HG02588 (cell line): ENCODE measurements around the gene PCDHGA3.
A peak's percentile ranks its signal among the peaks of the same experiment; 100 is the strongest.
"Not testable (repeated sequence)": the region's sequence is repeated elsewhere in the genome, so short reads cannot be mapped to it uniquely, and the experiment has no call there.

ENCODE experiments used
- ATAC-seq: cut with Tn5 transposase; IDR thresholded peaks from one replicate; pipeline ENCODE4 v1.9.1; 2021; ENCODE audit warnings: mild to moderate bottlenecking, moderate library complexity; ENCODE audit not compliant: unreplicated experiment

The PCDHGA3 gene

DNA sequence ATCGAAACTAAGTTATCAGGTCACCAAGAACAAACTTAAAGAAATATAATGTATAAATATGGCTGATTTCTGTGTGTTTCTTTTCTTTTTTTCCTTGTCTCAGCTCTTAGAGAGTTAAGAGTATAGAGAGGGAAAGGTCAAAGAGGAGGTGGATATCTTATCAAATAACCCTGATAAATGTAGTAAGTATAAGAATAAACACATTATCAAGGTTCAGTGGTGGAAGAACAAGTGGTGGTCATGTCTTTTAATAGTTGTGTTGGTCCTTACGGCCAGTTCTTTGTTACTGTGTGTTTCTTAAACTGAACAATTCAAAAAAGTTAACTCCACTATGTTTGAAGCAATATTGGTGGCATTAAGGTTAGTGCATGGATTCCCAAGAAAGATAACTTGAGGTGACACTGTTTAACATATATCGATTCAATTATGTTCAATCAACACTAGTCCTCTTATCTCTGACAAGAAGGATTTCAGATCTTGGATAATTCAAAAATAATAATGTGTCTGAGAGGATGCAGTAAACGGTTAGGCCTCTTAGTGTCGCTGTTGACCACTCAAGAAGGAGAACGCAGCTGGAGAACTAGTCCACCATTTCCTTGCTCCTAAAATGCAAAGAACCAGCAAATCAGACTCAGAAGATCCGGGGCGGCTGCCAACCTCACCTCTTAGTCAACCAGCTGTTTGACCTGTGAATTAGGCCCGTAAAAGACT lies at the start of gene PCDHGA3:
Gene PCDHGA3, plus strand, starts transcription at position 588 of the 711 bp plus-strand sequence. CDS start 205 bp downstream, outside the sequence.
- no peak for ATAC-seq

DNA sequence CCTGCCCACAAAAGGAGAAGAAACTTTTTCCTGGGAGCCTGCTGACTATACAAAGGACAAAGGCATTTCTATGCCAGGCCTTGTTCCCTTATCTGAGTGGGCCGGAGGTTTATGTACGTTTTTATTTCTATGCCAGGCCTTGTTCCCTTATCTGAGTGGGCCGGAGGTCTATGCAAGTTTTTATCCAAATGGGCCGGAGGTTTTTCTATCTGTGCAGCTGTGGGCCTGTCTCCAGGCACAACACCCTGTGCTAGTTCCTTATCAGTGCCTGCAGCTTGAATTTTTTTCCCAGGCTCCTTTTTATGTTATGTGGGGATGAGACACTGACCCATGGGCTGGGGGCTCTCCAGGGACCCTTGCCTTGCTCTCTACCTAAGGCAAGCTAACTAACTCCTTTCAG lies 45.3 kb upstream of the PCDHGA3 start:
- no peak for ATAC-seq

DNA sequence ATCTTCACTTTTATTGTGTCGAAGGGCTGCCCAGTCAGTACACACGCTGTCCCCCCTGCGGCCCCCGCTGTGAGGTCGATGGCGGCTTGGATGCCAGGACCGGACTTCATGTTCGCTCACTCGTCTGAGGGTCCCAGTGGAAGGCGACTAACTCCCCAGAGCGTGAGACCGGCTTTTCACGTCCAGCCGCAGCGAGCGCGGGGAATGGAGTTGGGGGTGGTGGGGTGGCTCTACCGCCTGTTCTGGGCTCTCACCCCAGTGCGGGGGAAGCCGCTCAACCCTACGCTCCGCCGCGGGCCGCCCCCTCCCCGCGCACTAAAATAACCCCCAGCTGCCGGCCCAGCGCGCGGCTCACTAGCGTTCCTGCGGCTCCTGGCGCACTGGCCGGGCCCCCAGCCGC lies 39.9 kb upstream of the PCDHGA3 start, which contains the start of gene SLC25A2:
Gene SLC25A2, minus strand, starts transcription at position 294 of the 400 bp plus-strand sequence. Its CDS starts 184 bp downstream, at position 110.
- no peak for ATAC-seq

DNA sequence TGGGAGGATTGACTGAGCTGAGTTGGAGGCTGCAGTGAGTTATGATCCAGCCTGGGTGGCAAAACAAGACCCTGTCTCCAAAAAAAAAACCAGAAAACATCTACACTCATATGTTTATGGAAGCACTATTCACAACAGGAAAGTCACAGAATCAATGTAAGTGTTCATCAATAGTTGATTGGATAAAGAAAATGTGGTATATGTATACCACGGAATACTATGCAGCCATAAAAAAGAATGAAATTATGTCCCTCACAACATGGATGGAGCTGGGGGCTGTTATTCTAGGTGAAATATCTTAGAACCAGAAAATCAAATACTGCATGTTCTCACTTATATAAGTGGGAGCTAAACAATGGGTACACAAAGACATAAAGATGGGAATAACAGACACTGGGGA lies 37.0 kb upstream of the PCDHGA3 start:
- no peak for ATAC-seq

GRCh38 chr5:141313711-141314110 lies 29.9 kb upstream of the PCDHGA3 start:
- no peak for ATAC-seq

DNA sequence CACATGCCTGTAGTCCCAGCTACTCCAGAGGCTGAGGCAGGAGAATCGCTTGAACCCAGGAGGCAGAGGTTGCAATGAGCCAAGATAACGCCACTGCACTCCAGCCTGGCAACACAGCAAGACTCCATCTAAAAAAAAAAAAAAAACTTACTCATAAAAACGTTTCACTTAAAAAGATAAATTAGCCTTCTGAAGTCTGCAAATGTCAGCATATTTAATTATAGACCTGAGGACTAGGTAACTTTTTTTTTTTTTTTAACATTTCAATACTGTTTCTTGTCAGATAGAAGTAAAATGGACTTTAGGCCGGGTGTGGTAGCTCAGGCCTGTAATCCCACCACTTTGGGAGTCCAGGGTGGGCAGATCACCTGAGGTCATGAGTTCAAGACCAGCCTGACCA lies 26.7 kb upstream of the PCDHGA3 start:
- not testable (repeated sequence) for ATAC-seq

DNA sequence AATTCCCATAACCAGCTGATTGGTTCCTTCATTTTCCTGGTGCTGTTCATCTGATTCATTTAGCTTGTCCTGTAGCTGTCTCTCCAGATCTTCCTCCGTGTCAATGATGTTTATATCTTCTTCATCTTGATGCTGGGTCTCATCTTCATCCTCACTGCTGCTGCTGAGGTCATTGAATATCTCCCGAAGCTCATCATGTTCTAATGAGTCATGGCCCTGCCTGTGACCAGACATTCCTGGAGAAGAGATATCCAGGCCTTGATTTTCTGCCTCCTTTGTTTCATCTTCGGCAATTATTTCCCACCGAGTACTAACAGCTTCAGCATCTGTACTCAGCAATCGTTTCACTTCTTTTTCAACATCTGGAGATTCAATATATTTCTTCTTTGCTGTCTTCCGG lies 24.4 kb upstream of the PCDHGA3 start:
- ATAC-seq = no peak

GRCh38 chr5:141319699-141320098 lies 23.9 kb upstream of the PCDHGA3 start:
- ATAC-seq = no peak

DNA sequence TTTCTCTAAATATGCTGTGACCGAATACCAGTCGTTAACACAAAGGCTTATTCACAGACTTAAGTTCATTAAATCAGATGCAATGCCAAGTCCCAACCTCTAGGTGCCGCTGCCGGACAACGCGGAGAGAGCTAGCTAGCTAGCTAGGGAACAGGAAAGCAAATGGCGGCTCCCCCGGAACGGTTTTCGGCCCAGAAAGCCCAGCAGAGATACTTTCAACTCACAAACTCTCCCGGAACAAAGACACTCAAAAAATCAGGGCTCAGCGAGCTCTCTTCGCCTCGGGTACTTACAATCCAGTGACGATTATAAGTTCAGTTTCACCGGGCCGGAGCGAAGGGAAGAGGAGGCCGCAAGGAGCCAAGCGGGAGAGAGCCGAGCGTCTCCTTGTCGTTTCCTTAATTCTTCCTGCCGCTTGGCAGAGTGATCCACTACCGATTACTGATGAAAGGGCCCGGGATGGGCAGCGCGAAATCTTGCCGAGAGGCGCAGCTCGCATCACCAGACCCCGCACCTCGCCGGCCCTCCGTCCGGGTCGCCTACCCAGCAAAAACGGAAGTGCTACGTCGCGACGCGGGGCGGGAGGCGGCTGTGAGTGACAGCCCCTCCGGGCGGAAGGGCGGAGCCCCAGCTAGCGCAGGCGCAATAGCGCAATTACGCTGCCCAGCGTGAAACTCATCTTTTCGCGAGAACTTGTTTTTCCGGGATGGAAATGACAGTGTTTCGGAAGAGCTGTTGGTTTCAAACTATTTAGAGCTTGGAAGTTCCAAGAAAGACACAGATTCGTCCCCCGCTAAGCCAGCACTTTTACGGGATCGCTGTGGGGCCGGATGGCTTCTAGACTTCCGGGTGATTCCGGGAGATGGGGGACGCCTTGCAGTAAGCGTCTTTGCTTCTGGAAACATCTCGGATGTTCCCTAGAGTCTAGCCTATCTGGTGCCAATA lies 23.1 kb upstream of the PCDHGA3 start, which contains the start of gene TAF7:
Gene TAF7, minus strand, starts transcription at position 560 of the 945 bp plus-strand sequence. CDS start 740 bp downstream, outside the sequence.
- peak; percentile 96 for ATAC-seq

DNA sequence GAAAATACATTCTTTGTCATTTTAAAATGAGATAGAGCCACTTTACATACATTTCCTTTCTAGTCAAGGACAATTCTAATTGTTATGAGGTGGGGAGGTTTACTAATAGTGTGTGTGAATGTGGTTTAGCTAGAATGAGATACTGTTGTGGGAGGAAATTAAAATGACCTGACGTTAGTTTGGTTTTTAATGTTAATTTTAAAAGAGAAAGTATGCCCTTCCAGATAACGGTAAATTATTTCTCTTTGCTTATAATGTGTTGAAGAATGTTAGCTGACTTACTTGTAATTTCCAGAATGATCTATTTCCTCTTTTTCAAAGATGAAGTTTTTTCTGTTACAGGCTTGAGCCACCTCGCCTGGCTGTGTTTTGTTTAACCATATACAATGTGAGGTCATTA lies 21.4 kb upstream of the PCDHGA3 start:
- ATAC-seq = no peak

GRCh38 chr5:141326088-141326854 lies 17.4 kb upstream of the PCDHGA3 start:
- ATAC-seq = peak; percentile 86

DNA sequence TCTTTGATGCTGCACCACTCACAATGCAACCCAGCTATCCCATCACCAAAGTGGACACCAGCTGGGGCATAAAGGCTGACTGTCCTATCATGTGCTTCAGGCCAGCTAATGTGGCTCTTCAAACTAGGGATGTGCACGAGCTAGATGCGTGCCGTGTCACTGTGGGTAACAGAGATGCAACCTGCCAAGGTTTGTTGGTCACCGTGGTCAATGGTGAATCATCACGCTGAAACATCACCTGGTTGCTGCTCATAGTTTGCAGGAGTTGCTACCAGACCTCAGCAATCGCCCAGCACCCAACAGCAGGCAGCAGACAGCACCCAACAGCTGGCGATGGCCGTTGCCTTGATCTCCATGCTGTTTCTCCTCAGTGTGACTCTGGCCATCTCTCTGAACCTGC lies 15.4 kb upstream of the PCDHGA3 start:
- no peak for ATAC-seq

- ATAC-seq = no peak
These were observed 13.1 kb upstream of the PCDHGA3 start, which contains the start of gene PCDHGA1 for GRCh38 chr5:141330299-141331080. PCDHGA1 (plus strand) TSS chr5:141330514.

DNA sequence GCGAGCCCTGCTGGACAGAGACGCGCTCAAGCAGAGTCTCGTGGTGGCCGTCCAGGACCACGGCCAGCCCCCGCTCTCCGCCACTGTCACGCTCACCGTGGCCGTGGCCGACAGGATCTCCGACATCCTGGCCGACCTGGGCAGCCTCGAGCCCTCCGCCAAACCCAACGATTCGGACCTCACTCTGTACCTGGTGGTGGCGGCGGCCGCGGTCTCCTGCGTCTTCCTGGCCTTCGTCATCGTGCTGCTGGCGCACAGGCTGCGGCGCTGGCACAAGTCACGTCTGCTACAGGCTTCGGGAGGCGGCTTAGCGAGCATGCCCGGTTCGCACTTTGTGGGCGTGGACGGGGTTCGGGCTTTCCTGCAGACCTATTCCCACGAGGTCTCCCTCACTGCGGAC lies 11.1 kb upstream of the PCDHGA3 start:
- ATAC-seq = not testable (repeated sequence)

GRCh38 chr5:141338538-141339306 lies 4.9 kb upstream of the PCDHGA3 start, which contains the start of gene PCDHGA2:
PCDHGA2 (plus strand) TSS chr5:141338760.
- ATAC-seq = no peak

GRCh38 chr5:141340781-141341354 lies 2.8 kb upstream of the PCDHGA3 start:
- not testable (repeated sequence) for ATAC-seq

GRCh38 chr5:141342773-141343172 lies 856 bp upstream of the PCDHGA3 start:
- ATAC-seq = no peak

DNA sequence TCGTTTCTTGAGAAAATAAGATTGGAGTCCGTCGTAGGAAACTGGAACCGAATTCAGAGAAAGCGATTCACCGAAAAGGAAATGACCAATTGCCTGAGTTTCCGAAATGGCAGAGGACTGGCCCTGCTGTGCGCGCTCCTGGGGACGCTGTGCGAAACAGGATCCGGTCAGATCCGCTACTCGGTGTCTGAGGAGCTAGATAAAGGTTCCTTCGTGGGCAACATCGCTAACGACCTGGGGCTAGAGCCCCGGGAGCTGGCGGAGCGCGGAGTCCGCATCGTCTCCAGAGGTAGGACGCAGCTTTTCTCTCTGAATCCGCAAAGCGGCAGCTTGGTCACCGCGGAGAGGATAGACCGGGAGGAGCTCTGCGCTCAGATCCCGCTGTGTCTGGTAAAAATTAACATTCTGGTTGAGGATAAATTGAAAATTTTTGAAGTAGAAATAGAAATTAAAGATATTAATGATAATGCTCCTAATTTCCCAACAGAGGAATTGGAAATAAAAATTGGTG lies 379 bp downstream of the PCDHGA3 start:
- no peak for ATAC-seq

DNA sequence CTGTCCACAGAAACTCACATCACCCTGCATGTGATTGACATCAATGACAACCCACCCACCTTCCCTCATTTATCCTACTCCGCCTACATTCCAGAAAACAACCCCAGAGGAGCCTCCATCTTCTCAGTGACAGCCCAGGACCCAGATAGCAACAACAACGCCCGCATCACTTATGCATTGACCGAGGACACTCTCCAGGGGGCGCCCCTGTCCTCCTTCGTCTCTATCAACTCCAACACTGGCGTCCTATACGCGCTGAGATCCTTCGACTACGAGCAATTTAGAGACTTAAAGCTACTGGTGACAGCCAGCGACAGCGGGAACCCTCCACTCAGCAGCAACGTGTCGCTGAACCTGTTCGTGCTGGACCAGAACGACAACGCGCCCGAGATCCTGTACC lies 1.7 kb downstream of the PCDHGA3 start:
- ATAC-seq = no peak
